Fibroblast of lung (primary cell): Measurements from ENCODE around the gene RHOT2. TPM values are rescaled to one million over a fixed set of nuclear protein-coding genes. Genes with fewer than 3 reads are reported as not detected.

ENCODE experiments used
- DNase-seq, 2 donors: peaks; one replicate each; pipeline versions ENCODE4 v3.0.0 to v3.0.0-alpha.2; 2010; ENCODE audit warnings: low read depth in 2 of 2
- H2AFZ ChIP-seq: 2 replicates; pipeline ENCODE4 v1.5.1; 2012; ENCODE audit warnings: low read length, control low read depth, inconsistent platforms
- H3K27ac ChIP-seq: 2 replicates; pipeline ENCODE4 v1.5.1; 2011; ENCODE audit warnings: low read length, control low read depth; ENCODE audit not compliant: insufficient read depth
- H3K27me3 ChIP-seq: 2 replicates; pipeline ENCODE4 v1.5.1; 2011; ENCODE audit warnings: mild to moderate bottlenecking, low read length; ENCODE audit not compliant: control insufficient read depth, insufficient read depth
- H3K36me3 ChIP-seq: 2 replicates; pipeline ENCODE4 v1.5.1; 2011; ENCODE audit warnings: low read length; ENCODE audit not compliant: control insufficient read depth, insufficient read depth
- H3K4me1 ChIP-seq: 2 replicates; pipeline ENCODE4 v1.5.1; 2011; ENCODE audit warnings: low read length; ENCODE audit not compliant: control insufficient read depth, insufficient read depth; ENCODE audit errors: extremely low read depth
- H3K4me2 ChIP-seq: 2 replicates; pipeline ENCODE4 v1.5.1; 2011; ENCODE audit warnings: low read length, control low read depth; ENCODE audit not compliant: insufficient read depth; ENCODE audit errors: extremely low read depth
- H3K4me3 ChIP-seq, 4 experiments: fragments of 200-600 bp in 1 of 4; sonication (generic) in 1 of 4; replicated peaks in 1 of 4; 2 replicates each; pipeline ENCODE4 v1.5.1; 2011 to 2016; ENCODE audit warnings: low read length in 4 of 4, low read depth in 3 of 4, mild to moderate bottlenecking in 3 of 4, control low read depth in 2 of 4, inconsistent platforms in 1 of 4, mixed read lengths in 1 of 4; ENCODE audit not compliant: insufficient read depth in 1 of 4; ENCODE audit errors: control extremely low read depth in 1 of 4
- H3K79me2 ChIP-seq: 2 replicates; pipeline ENCODE4 v1.5.1; 2012; ENCODE audit warnings: mild to moderate bottlenecking, low read length, inconsistent platforms; ENCODE audit not compliant: control insufficient read depth, insufficient read depth
- H3K9ac ChIP-seq: 2 replicates; pipeline ENCODE4 v1.5.1; 2011; ENCODE audit warnings: mild to moderate bottlenecking, low read length, control low read depth; ENCODE audit not compliant: insufficient read depth
- H3K9me3 ChIP-seq: 2 replicates; pipeline ENCODE4 v1.5.1; 2012; ENCODE audit warnings: low read depth, low read length; ENCODE audit not compliant: control insufficient read depth, insufficient read depth
- H4K20me1 ChIP-seq: 2 replicates; pipeline ENCODE4 v1.5.1; 2011; ENCODE audit warnings: low read length; ENCODE audit not compliant: control insufficient read depth, insufficient read depth; ENCODE audit errors: extremely low read depth
- CTCF ChIP-seq, 2 donors: IDR thresholded peaks in 1 of 2; conservative IDR thresholded peaks in 1 of 2; 1 replicate in 1 of 2; 2 replicates in 1 of 2; pipeline ENCODE4 v1.5.1; 2011 to 2012; ENCODE audit warnings: low read length in 2 of 2, control low read depth in 1 of 2, inconsistent platforms in 1 of 2, low read depth in 1 of 2, mild to moderate bottlenecking in 1 of 2
- EZH2 ChIP-seq: IDR thresholded peaks from 2 replicates; pipeline ENCODE4 v1.5.1; 2012; ENCODE audit warnings: low read length, control low read depth, mild to moderate bottlenecking; ENCODE audit errors: missing control alignments
- polyA plus RNA-seq, 2 donors: library from polyadenylated mRNA; depleted of rRNA in 1 of 2; stranded (reverse) in 1 of 2; unstranded in 1 of 2; fragments of >200 nt; gene quantifications; 2 replicates each; pipeline ENCODE4 v1.2.1, GENCODE V29; 2011 to 2012; ENCODE audit warnings: missing spikeins in 1 of 2
- total RNA-seq: library from RNA; depleted of rRNA; stranded (reverse); fragments of >200 nt; gene quantifications from 2 replicates; pipeline ENCODE4 v1.2.1, GENCODE V29; 2014

RHOT2 gene
- total and polyA plus RNA-seq, 2 donors (not counting 1 experiment from before 2014, with no cell fraction given), result 29.6 to 35.4 TPM

- TF ChIP-seq CTCF (conservative IDR thresholded peaks at IDR 0.05 in 1 of 2, IDR thresholded peaks at IDR 0.05 in 1 of 2; ENCODE audit: low read depth in 1 of 2, low read length in 2 of 2) (no peak), EZH2 (no peak)
- Histone ChIP-seq H4K20me1 (no peaks in the 10 kb centered on the region), H3K27ac (no peak overlapping the region), H3K4me2 (no peak overlapping the region), H3K4me3 (no peak overlapping the region), H2AFZ (no peak overlapping the region), H3K27me3 (no peaks in the 10 kb centered on the region), H3K4me1 (peaks cover 4% of the 10 kb centered on the region), H3K36me3 (peaks cover 6% of the 10 kb centered on the region), H3K9me3 (no peaks in the 10 kb centered on the region), H3K9ac (no peak overlapping the region), H3K79me2 (peaks cover 4% of the 10 kb centered on the region)
- no peak for DNase-seq
Measured at GRCh38 chr16:638034-638543, 29.8 kb upstream of the RHOT2 start.

GRCh38 chr16:638836-639235 is 29.1 kb upstream of the RHOT2 start:
- DNase-seq, result no peak
- Histone ChIP-seq H3K27ac (no peak overlapping the region), H3K4me1 (peaks cover 6% of the 10 kb centered on the region), H2AFZ (no peak overlapping the region), H3K4me2 (no peak overlapping the region), H3K4me3 (no peak overlapping the region), H3K36me3 (peaks cover 1% of the 10 kb centered on the region), H3K27me3 (no peaks in the 10 kb centered on the region), H3K9ac (no peak overlapping the region), H4K20me1 (no peaks in the 10 kb centered on the region), H3K79me2 (peaks cover 4% of the 10 kb centered on the region), H3K9me3 (no peaks in the 10 kb centered on the region)
- TF ChIP-seq EZH2, result no peak
- no peak for TF ChIP-seq CTCF (conservative IDR thresholded peaks at IDR 0.05 in 1 of 2, IDR thresholded peaks at IDR 0.05 in 1 of 2; ENCODE audit: low read depth in 1 of 2, low read length in 2 of 2)

- Histone ChIP-seq H4K20me1 (no peaks in the 10 kb centered on the region), H3K79me2 (no peaks in the 10 kb centered on the region), H3K9me3 (no peaks in the 10 kb centered on the region), H3K27me3 (no peaks in the 10 kb centered on the region), H2AFZ (no peak overlapping the region), H3K4me1 (peaks cover 6% of the 10 kb centered on the region), H3K4me3 (peak overlapping the region in 1 of 4 experiments; percentile 79), H3K36me3 (no peaks in the 10 kb centered on the region), H3K4me2 (no peak overlapping the region), H3K9ac (no peak overlapping the region), H3K27ac (no peak overlapping the region)
- DNase-seq, result no peak
- TF ChIP-seq EZH2 (no peak), CTCF (conservative IDR thresholded peaks at IDR 0.05 in 1 of 2, IDR thresholded peaks at IDR 0.05 in 1 of 2; ENCODE audit: low read depth in 1 of 2, low read length in 2 of 2) (no peak)
Measured at GRCh38 chr16:640614-641013, 27.3 kb upstream of the RHOT2 start.
